HG03039 (cell line): ENCODE measurements around the gene OTUD3.

ENCODE experiments used
- ATAC-seq: cut with Tn5 transposase; IDR thresholded peaks from one replicate; pipeline ENCODE4 v1.9.1; 2021; ENCODE audit warnings: mild to moderate bottlenecking, moderate library complexity; ENCODE audit not compliant: unreplicated experiment

OTUD3 gene

GRCh38 chr1:19946331-19946751, 64.1 kb downstream of the OTUD3 start:
- ATAC-seq = no peak

DNA sequence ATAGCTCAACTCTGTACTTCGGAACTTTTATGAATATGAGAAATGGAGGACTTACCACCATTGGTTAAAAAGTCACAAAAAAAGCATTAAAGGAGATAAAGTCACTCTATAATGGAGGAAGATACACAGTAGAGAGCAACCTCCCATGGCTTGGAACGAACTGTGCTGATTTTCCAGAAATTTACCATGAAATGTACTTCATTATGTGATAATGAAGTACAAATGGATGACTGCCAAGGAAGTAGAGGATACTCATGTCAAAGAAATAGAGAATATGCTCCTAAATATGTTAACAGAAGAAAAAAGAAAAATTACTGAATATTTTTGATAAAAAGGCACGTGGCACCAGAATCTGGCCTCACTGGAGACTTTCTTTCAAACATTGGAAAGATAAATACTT, 64.8 kb downstream of the OTUD3 start:
- ATAC-seq = no peak

- ATAC-seq = no peak
Observed at GRCh38 chr1:19949016-19949415, 66.8 kb downstream of the OTUD3 start.

GRCh38 chr1:19954059-19954458, 71.9 kb downstream of the OTUD3 start:
- ATAC-seq = no peak

- no peak for ATAC-seq
Observed at GRCh38 chr1:19955534-19956170, 73.5 kb downstream of the OTUD3 start.

DNA sequence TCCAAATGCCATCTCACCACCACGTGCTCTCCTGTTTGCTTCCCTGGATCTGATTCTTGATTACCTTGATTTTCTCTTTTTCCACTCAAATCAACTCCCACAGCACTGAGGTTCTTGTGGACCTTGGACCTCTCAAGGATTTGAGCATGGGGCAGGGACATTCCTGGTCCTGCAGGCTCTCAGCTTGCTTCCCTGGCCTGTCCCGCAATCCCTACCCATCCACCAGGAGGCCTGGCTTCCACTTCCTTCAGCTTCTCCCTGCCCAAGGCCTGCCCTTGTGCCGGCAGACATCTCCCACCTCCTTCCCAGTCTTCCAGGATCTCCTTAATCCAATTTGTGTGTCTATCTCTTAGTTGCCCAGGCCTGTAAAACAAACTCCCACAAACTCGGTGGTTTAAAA, 75.6 kb downstream of the OTUD3 start:
- ATAC-seq = no peak

DNA sequence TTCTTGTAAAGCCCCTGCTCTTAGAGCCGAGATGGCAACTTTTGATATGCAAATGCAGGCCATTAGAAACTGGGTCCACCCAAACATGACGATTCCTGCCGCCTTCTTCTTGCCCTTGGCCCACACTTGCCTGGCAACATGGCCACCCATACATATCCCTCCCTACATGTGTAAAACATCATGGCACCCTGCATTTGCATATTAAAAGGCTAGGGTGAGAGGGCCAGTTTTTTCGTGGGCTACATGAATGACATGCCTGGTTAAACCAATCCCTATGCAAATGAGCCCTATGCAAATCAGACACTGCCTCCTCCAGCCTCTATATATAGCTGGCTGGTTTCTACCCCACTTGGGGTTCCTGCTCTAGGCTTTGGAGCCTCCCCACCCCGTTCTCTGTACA, 78.4 kb downstream of the OTUD3 start:
- no peak for ATAC-seq
